Activated CD4-positive, alpha-beta T cell treated with anti-CD3 and anti-CD28 coated beads for 36 hours (primary cell): Measurements from ENCODE around the gene ZFR. TPM values are rescaled to one million over a fixed set of nuclear protein-coding genes. Genes with fewer than 3 reads are reported as not detected.
A peak's percentile ranks its signal among the peaks of the same experiment; 100 is the strongest.

Experiments used
- ATAC-seq: fragments of 200-7000 bp; cut with Tn5 transposase; one replicate; pipeline ENCODE4 v1.10.0; 2021; ENCODE audit warnings: mild to moderate bottlenecking, moderate library complexity
- CTCF ChIA-PET: fragments of 350-600 bp; sonication (Branson Sonifier 250); formaldehyde crosslinking; loops from one replicate; lab custom pipeline; 2021; ENCODE audit warnings: antibody characterized with exemption; lab: Charles Lee
- POLR2A ChIA-PET: fragments of 350-600 bp; sonication (Branson Sonifier 250); formaldehyde crosslinking; loops from one replicate; lab custom pipeline; 2021; ENCODE audit warnings: antibody characterized with exemption, inconsistent platforms; lab: Charles Lee
- DNase-seq: peaks from one replicate; pipeline ENCODE4 v3.0.0-alpha.2; 2020
- H3K27ac Mint-ChIP-seq: one replicate; pipeline ENCODE4 v1.8.0; 2021; ENCODE audit warnings: mixed read lengths
- H3K27me3 Mint-ChIP-seq: one replicate; pipeline ENCODE4 v1.8.0; 2021; ENCODE audit warnings: mixed read lengths
- H3K36me3 Mint-ChIP-seq: one replicate; pipeline ENCODE4 v1.8.0; 2021; ENCODE audit warnings: low read depth, mixed read lengths
- H3K4me1 Mint-ChIP-seq: one replicate; pipeline ENCODE4 v1.8.0; 2021; ENCODE audit warnings: mixed read lengths
- H3K4me3 Mint-ChIP-seq: one replicate; pipeline ENCODE4 v1.8.0; 2021; ENCODE audit warnings: mild to moderate bottlenecking, moderate library complexity, mixed read lengths
- H3K9me3 Mint-ChIP-seq: one replicate; pipeline ENCODE4 v1.8.0; 2021; ENCODE audit warnings: low read depth, mixed read lengths
- intact Hi-C, 2 experiments: fragments of 100-400 bp; cut with DNase I in 1 of 2; cut with micrococcal nuclease in 1 of 2; formaldehyde crosslinking; loops; one replicate each; pipeline versions ENCODE4 v1.14.2 to v1.15.1; 2022 to 2024; cut with DNase I, micrococcal nuclease
- total RNA-seq, 2 experiments: library from RNA; stranded (reverse); gene quantifications; one replicate each; pipeline ENCODE4 v1.2.3, GENCODE V29; 2021

The ZFR gene
- total RNA-seq, 2 experiments from 2014 or later, result 60.6 to 81.4 TPM

DNA sequence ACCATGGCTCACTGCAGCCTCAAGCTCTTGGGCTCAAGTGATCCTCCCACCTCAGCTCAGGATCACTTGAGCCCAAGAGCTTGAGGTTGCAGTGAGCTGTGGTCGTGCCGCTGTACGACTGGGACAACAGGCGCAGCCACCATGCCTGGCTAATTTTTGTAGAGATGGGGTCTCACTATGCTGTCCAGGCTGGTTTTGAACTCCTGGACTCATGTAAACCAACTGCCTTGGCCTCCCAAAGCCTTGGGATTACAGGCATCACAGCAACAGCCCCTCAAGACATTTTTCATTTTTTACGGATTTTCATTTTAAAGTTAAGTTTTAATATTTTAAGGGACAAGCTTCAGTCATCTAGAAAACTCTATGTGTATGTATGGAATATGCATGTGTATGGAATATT is 78.9 kb downstream of the ZFR start:
- intact Hi-C loops, result no loop called here
- Mint-ChIP-seq H3K36me3 (peaks cover 29% of the 10 kb centered on the region), H3K27ac (no peak overlapping the region), H3K4me3 (no peak overlapping the region), H3K27me3 (no peaks in the 10 kb centered on the region), H3K4me1 (peaks cover 4% of the 10 kb centered on the region), H3K9me3 (no peaks in the 10 kb centered on the region)
- DNase-seq (no peak), ATAC-seq (no peak)
- CTCF ChIA-PET, result interaction anchor here (0.7 to 1.5 kb wide), 6 partner anchors 13 to 248 kb away, joined by 3 to 4 read pairs (median 3); no protein-coding TSS in a partner anchor
- POLR2A ChIA-PET, result no interaction called here

- Mint-ChIP-seq H3K9me3 (no peaks in the 10 kb centered on the region), H3K4me1 (no peaks in the 10 kb centered on the region), H3K36me3 (peaks cover 35% of the 10 kb centered on the region), H3K27ac (no peak overlapping the region), H3K27me3 (no peaks in the 10 kb centered on the region), H3K4me3 (no peak overlapping the region)
- intact Hi-C loops, result no loop called here
- ATAC-seq (no peak), DNase-seq (no peak)
- ChIA-PET POLR2A (no interaction called here), CTCF (interaction anchor here (0.6 kb wide), 1 partner anchor 120 kb away, joined by 3 read pairs; no protein-coding TSS in a partner anchor)
Measured at GRCh38 chr5:32363030-32363429, 81.5 kb downstream of the ZFR start.

DNA sequence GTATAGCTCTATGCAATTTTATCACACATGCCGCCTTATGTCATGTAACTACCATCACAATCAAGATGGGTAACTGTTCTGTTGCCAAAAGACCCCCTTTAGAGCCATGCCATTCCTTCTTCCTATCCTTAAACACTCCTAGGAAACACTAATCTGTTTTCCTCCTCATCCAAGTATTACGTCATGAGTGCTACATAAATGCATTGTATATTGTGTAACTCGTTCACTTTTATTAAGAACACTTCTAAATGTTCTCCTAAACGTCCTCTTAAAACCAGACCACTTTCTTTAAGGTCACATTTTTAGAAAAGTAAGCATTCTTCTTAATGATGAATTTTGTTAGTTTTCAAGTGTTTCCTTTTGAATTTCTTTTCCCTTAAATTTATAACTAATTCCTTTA is 82.0 kb downstream of the ZFR start:
- intact Hi-C loops, result no loop called here
- Mint-ChIP-seq H3K27ac (no peak overlapping the region), H3K27me3 (no peaks in the 10 kb centered on the region), H3K9me3 (no peaks in the 10 kb centered on the region), H3K4me3 (no peak overlapping the region), H3K36me3 (peaks cover 34% of the 10 kb centered on the region), H3K4me1 (peaks cover 3% of the 10 kb centered on the region)
- ATAC-seq (no peak), DNase-seq (no peak)
- ChIA-PET CTCF (interaction anchor here (0.6 kb wide), 1 partner anchor 120 kb away, joined by 3 read pairs; no protein-coding TSS in a partner anchor), POLR2A (no interaction called here)

DNA sequence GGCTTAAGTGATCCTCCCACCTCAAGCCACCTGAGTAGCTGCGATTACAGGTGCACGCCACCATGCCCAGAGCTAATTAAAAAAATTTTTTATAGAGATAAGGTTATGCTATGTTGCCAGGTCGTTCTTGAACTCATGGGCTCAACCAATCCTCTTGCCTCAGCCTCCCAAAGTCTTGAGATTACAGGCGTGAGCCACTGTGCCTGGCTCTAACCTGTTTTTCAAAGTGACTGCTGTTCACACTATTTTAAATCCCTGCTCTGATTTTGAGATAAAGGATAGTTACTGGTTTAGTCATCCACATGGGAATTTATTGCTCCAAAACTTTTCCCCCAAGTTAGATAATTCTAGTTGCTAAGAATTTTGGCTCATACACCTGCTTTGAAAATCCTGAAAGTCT is 83.6 kb downstream of the ZFR start:
- H3K36me3 Mint-ChIP-seq, result peaks cover 36% of the 10 kb centered on the region
- no peak for ATAC-seq

GRCh38 chr5:32358611-32359010 is 85.9 kb downstream of the ZFR start:
- POLR2A ChIA-PET, result no interaction called here
- Mint-ChIP-seq H3K4me1 (peaks cover 3% of the 10 kb centered on the region), H3K36me3 (peaks cover 38% of the 10 kb centered on the region), H3K27ac (no peak overlapping the region), H3K27me3 (no peaks in the 10 kb centered on the region), H3K4me3 (no peak overlapping the region), H3K9me3 (no peaks in the 10 kb centered on the region)
- no peak for ATAC-seq
- CTCF ChIA-PET, result interaction anchor here (0.6 to 1.3 kb wide), 2 partner anchors 9 to 28 kb away, joined by 3 to 4 read pairs; no protein-coding TSS in a partner anchor
- intact Hi-C loops, result loop anchor here in 1 of 2 experiments (10.0 kb wide), 1 partner anchor 256 kb away; no protein-coding TSS in a partner anchor
- DNase-seq, result no peak

More for the DNA sequence above, 83.6 kb downstream of the ZFR start:
- Mint-ChIP-seq H3K27me3 (no peaks in the 10 kb centered on the region), H3K9me3 (no peaks in the 10 kb centered on the region), H3K4me1 (peaks cover 3% of the 10 kb centered on the region), H3K27ac (no peak overlapping the region), H3K4me3 (no peak overlapping the region)
- no peak for DNase-seq
- CTCF ChIA-PET, result interaction anchor here (1.0 kb wide), 1 partner anchor 129 kb away, joined by 3 read pairs; no protein-coding TSS in a partner anchor
- POLR2A ChIA-PET, result no interaction called here
- intact Hi-C loops, result no loop called here

DNA sequence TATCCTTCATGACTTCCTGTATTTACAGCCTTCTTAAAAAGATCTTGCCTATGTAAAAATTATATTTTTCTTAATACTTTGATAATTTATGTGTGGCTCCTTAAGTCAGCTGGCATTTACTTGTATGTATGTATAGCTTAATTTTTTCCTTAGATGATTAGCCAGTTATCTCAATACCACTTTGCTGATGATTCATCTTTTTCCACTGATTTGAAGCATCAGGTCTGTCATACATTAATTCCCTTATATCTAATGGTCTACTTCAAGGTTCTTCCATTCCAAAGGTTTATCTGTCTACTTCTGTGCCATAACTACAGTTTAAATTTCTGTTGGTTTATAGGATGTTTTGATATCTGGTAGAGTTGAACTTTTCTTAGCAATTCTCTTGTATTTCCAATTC is 86.9 kb downstream of the ZFR start:
- Mint-ChIP-seq H3K36me3 (peaks cover 37% of the 10 kb centered on the region), H3K27me3 (no peaks in the 10 kb centered on the region), H3K27ac (peak overlapping the region; percentile 23), H3K9me3 (no peaks in the 10 kb centered on the region), H3K4me1 (peaks cover 3% of the 10 kb centered on the region), H3K4me3 (no peak overlapping the region)
- intact Hi-C loops, result loop anchor here in 1 of 2 experiments (10.0 kb wide), 1 partner anchor 257 kb away; no protein-coding TSS in a partner anchor
- DNase-seq, result no peak
- ChIA-PET CTCF (interaction anchor here (1.0 kb wide), 1 partner anchor 110 kb away, joined by 3 read pairs; no protein-coding TSS in a partner anchor), POLR2A (interaction anchor here (1.4 kb wide), 1 partner anchor 9 kb away, joined by 3 read pairs; no protein-coding TSS in a partner anchor)
- peak; percentile 19 for ATAC-seq

GRCh38 chr5:32355686-32356085 is 88.9 kb downstream of the ZFR start:
- Mint-ChIP-seq H3K27ac (no peak overlapping the region), H3K4me3 (no peak overlapping the region), H3K9me3 (no peaks in the 10 kb centered on the region), H3K36me3 (peaks cover 32% of the 10 kb centered on the region), H3K27me3 (no peaks in the 10 kb centered on the region), H3K4me1 (peaks cover 5% of the 10 kb centered on the region)
- no peak for ATAC-seq
- ChIA-PET POLR2A (interaction anchor here (0.7 kb wide), 1 partner anchor 1156 kb away, joined by 3 read pairs; no protein-coding TSS in a partner anchor), CTCF (interaction anchor here (0.6 to 1.1 kb wide), 2 partner anchors 123 to 473 kb away, joined by 3 to 4 read pairs; no protein-coding TSS in a partner anchor)
- intact Hi-C loops, result loop anchor here in 1 of 2 experiments (10.0 kb wide), 1 partner anchor 259 kb away; no protein-coding TSS in a partner anchor
- no peak for DNase-seq

- Mint-ChIP-seq H3K36me3 (peaks cover 19% of the 10 kb centered on the region), H3K9me3 (peaks cover 2% of the 10 kb centered on the region), H3K4me1 (peaks cover 5% of the 10 kb centered on the region), H3K4me3 (no peak overlapping the region), H3K27ac (no peak overlapping the region), H3K27me3 (no peaks in the 10 kb centered on the region)
- ATAC-seq, result no peak
- no peak for DNase-seq
- intact Hi-C loops, result loop anchor here in 1 of 2 experiments (10.0 kb wide), 1 partner anchor 261 kb away; no protein-coding TSS in a partner anchor
- ChIA-PET POLR2A (no interaction called here), CTCF (interaction anchor here (0.6 kb wide), 2 partner anchors 17 to 177 kb away, joined by 3 read pairs; no protein-coding TSS in a partner anchor)
Measured at GRCh38 chr5:32353420-32353819, 91.1 kb downstream of the ZFR start.

GRCh38 chr5:32352685-32353084 is 91.9 kb downstream of the ZFR start:
- H3K4me3 Mint-ChIP-seq, result no peak overlapping the region
- ChIA-PET CTCF (no interaction called here), POLR2A (no interaction called here)
- H3K9me3 Mint-ChIP-seq, result peaks cover 2% of the 10 kb centered on the region
- H3K27me3 Mint-ChIP-seq, result no peaks in the 10 kb centered on the region
- DNase-seq (no peak), ATAC-seq (no peak)
- H3K36me3 Mint-ChIP-seq, result peaks cover 17% of the 10 kb centered on the region
- H3K4me1 Mint-ChIP-seq, result peaks cover 3% of the 10 kb centered on the region
- intact Hi-C loops, result loop anchor here in 1 of 2 experiments (10.0 kb wide), 1 partner anchor 262 kb away; no protein-coding TSS in a partner anchor
- no peak overlapping the region for H3K27ac Mint-ChIP-seq

DNA sequence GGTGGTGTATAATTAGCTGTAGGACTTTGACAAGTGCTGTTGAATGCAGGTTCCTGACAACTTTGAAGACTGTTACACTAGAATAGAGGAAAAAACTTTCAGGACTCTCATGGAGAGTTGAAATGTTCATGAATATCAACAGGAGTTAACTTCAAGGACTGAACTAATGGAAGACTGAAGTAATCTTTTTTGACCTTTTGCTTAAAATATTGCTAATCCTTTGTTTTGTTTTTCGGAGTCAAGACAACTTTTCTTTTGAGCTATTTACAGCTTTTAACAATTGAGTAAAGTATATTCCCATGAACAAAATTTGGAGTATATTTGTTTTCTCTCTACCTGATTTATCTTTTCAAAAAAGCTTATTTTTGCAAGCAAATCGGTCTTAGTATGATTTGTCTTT is 97.7 kb downstream of the ZFR start:
- intact Hi-C loops, result no loop called here
- peaks cover 5% of the 10 kb centered on the region for H3K9me3 Mint-ChIP-seq
- no peak overlapping the region for H3K27ac Mint-ChIP-seq
- ATAC-seq (no peak), DNase-seq (no peak)
- no peaks in the 10 kb centered on the region for H3K27me3 Mint-ChIP-seq
- no peak overlapping the region for H3K4me3 Mint-ChIP-seq
- POLR2A ChIA-PET, result no interaction called here
- no peaks in the 10 kb centered on the region for H3K36me3 Mint-ChIP-seq
- CTCF ChIA-PET, result interaction anchor here (0.6 kb wide), 1 partner anchor 9 kb away, joined by 4 read pairs; no protein-coding TSS in a partner anchor
- H3K4me1 Mint-ChIP-seq, result peaks cover 2% of the 10 kb centered on the region

- Mint-ChIP-seq H3K27me3 (no peaks in the 10 kb centered on the region), H3K4me1 (no peaks in the 10 kb centered on the region), H3K9me3 (peaks cover 10% of the 10 kb centered on the region), H3K27ac (no peak overlapping the region), H3K36me3 (peaks cover 5% of the 10 kb centered on the region), H3K4me3 (no peak overlapping the region)
- intact Hi-C loops, result no loop called here
- ChIA-PET CTCF (interaction anchor here (1.3 kb wide), 2 partner anchors 13 to 236 kb away, joined by 3 to 4 read pairs; no protein-coding TSS in a partner anchor), POLR2A (no interaction called here)
- ATAC-seq (no peak), DNase-seq (no peak)
Measured at GRCh38 chr5:32343058-32343672, 101.4 kb downstream of the ZFR start.
